Inflammatory macrophage treated with lipopolysaccharide for 4 hours (primary cell): Measurements from ENCODE around the gene SNTG2.

Source experiments
- DNase-seq: peaks from one replicate; pipeline ENCODE4 v3.0.0-alpha.2; 2020

The SNTG2 gene

GRCh38 chr2:1004398-1004797 is 53.7 kb downstream of the SNTG2 start:
- no peak for DNase-seq

- DNase-seq = no peak
Measured at GRCh38 chr2:1010415-1010930, 59.8 kb downstream of the SNTG2 start.

- DNase-seq = no peak
Measured at GRCh38 chr2:1011006-1011405, 60.4 kb downstream of the SNTG2 start.

- DNase-seq = no peak
Measured at GRCh38 chr2:1011985-1012384, 61.3 kb downstream of the SNTG2 start.

GRCh38 chr2:1014802-1015201 is 64.2 kb downstream of the SNTG2 start:
- DNase-seq = no peak

- DNase-seq = no peak
Measured at GRCh38 chr2:1016500-1016899, 65.9 kb downstream of the SNTG2 start.

- no peak for DNase-seq
Measured at GRCh38 chr2:1017827-1018226, 67.2 kb downstream of the SNTG2 start.

GRCh38 chr2:1020206-1020605 is 69.6 kb downstream of the SNTG2 start:
- DNase-seq = no peak

GRCh38 chr2:1022178-1022577 is 71.5 kb downstream of the SNTG2 start:
- no peak for DNase-seq

GRCh38 chr2:1024981-1025380 is 74.3 kb downstream of the SNTG2 start:
- DNase-seq = no peak

- no peak for DNase-seq
Measured at GRCh38 chr2:1026141-1026540, 75.5 kb downstream of the SNTG2 start.

GRCh38 chr2:1028831-1029230 is 78.2 kb downstream of the SNTG2 start:
- no peak for DNase-seq

GRCh38 chr2:1032030-1032429 is 81.4 kb downstream of the SNTG2 start:
- DNase-seq = no peak

GRCh38 chr2:1033069-1033468 is 82.4 kb downstream of the SNTG2 start:
- DNase-seq = no peak

- no peak for DNase-seq
Measured at GRCh38 chr2:1037066-1037465, 86.4 kb downstream of the SNTG2 start.

GRCh38 chr2:1039549-1039948 is 88.9 kb downstream of the SNTG2 start:
- no peak for DNase-seq

- DNase-seq = no peak
Measured at GRCh38 chr2:1041012-1041805, 90.6 kb downstream of the SNTG2 start.

- no peak for DNase-seq
Measured at GRCh38 chr2:1045109-1045508, 94.5 kb downstream of the SNTG2 start.

GRCh38 chr2:1046067-1046466 is 95.4 kb downstream of the SNTG2 start:
- DNase-seq = no peak

- DNase-seq = no peak
Measured at GRCh38 chr2:1047485-1047884, 96.8 kb downstream of the SNTG2 start.

GRCh38 chr2:1049691-1050090 is 99.0 kb downstream of the SNTG2 start:
- no peak for DNase-seq

GRCh38 chr2:1051075-1051474 is 100.4 kb downstream of the SNTG2 start:
- DNase-seq = no peak

GRCh38 chr2:1052771-1053191 is 102.1 kb downstream of the SNTG2 start:
- no peak for DNase-seq

- DNase-seq = no peak
Measured at GRCh38 chr2:1053786-1054185, 103.1 kb downstream of the SNTG2 start.

GRCh38 chr2:1054399-1054798 is 103.8 kb downstream of the SNTG2 start:
- DNase-seq = no peak
